Heart right ventricle (tissue), 16 donors: ENCODE data around the gene ZNF785. TPM values are rescaled to one million over a fixed set of nuclear protein-coding genes. Genes with fewer than 3 reads are reported as not detected.

ENCODE experiments used
- ATAC-seq, 8 donors: fragments of 200-7000 bp; cut with Tn5 transposase; one replicate each; pipeline ENCODE4 v1.9.1; 2020; ENCODE audit warnings: mild to moderate bottlenecking in 8 of 8, moderate library complexity in 8 of 8, moderate number of reproducible peaks in 1 of 8
- DNase-seq, 2 donors: peaks; one replicate each; pipeline ENCODE4 v3.0.0-alpha.2; 2020
- H3K27ac ChIP-seq, 10 donors: fragments of 200-600 bp; sonication (generic) in 2 of 10; one replicate each; pipeline versions ENCODE4 v1.5.0 to v1.8.0; 2020 to 2022; ENCODE audit warnings: mild to moderate bottlenecking in 3 of 10
- H3K27me3 ChIP-seq, 7 donors: fragments of 200-600 bp; one replicate each; pipeline ENCODE4 v1.8.0; 2021 to 2022; ENCODE audit warnings: mild to moderate bottlenecking in 2 of 7
- H3K36me3 ChIP-seq, 9 donors: fragments of 200-600 bp; sonication (generic) in 1 of 9; one replicate each; pipeline versions ENCODE4 v1.5.0 to v1.8.0; 2020 to 2022; ENCODE audit warnings: mild to moderate bottlenecking in 2 of 9
- H3K4me1 ChIP-seq, 9 donors: fragments of 200-600 bp; sonication (generic) in 1 of 9; one replicate each; pipeline versions ENCODE4 v1.5.0 to v1.8.0; 2020 to 2022; ENCODE audit warnings: mild to moderate bottlenecking in 4 of 9
- H3K4me3 ChIP-seq, 10 donors: fragments of 200-600 bp; sonication (generic) in 2 of 10; one replicate each; pipeline versions ENCODE4 v1.5.0 to v1.8.0; 2020 to 2022; ENCODE audit warnings: mild to moderate bottlenecking in 7 of 10, moderate library complexity in 2 of 10
- H3K9me3 ChIP-seq, 11 donors: fragments of 200-600 bp in 10 of 11; sonication (generic) in 2 of 11; one replicate each; pipeline versions ENCODE4 v1.5.0 to v1.8.0; 2013 to 2022; ENCODE audit warnings: mild to moderate bottlenecking in 2 of 11, control low read depth in 1 of 11, moderate library complexity in 1 of 11
- WGBS, 2 donors: extraction: QIAGEN DNeasy Blood & Tissue Kit; methylation state at CpG; one replicate each; pipeline ENCODE4 v1.1.7; 2013; ENCODE audit warnings: inconsistent platforms in 1 of 2; 5-methylcytosine and 5-hydroxymethylcytosine counted together
- intact Hi-C, 10 donors: fragments of 100-400 bp; cut with DNase I; formaldehyde crosslinking; loops; one replicate each; pipeline versions ENCODE4 v1.11.1 to v1.14.2; 2022
- polyA plus RNA-seq, 2 donors: library from polyadenylated mRNA; stranded (reverse); fragments of 200-250 nt; gene quantifications; one replicate each; pipeline ENCODE4 v1.2.3, GENCODE V29; 2013
- total RNA-seq, 10 donors: library from RNA; stranded (reverse); fragmentation: NEBNext Ultra II Directional in 3 of 10; extraction: Animal tissue kit (Norgen Biotek cat#: 25700) in 3 of 10; gene quantifications; one replicate each; pipeline versions ENCODE4 v1.2.1 to v1.2.4, GENCODE V29; 2021 to 2023
- TF ChIP-seq, protein P1 (sequence below), 9 donors: fragments of 200-600 bp; sonication (generic) in 2 of 9; IDR thresholded peaks; one replicate each; pipeline versions ENCODE4 v1.5.0 to v1.8.0; 2021 to 2022; ENCODE audit warnings: antibody characterized with exemption in 9 of 9, mild to moderate bottlenecking in 5 of 9, moderate library complexity in 1 of 9
- donor health status: Arrhythmogenic right ventricular cardiomyopathy.
- donor health status: ischemic (EF 13 %, LVEDD 7.1; RV severe dilation, severe dysfunction).
- donor health status: healthy with polysubstance abuse.
- donor health status: DM: no; HTN: yes; CAD: no.
- donor health status: DM: no; HTN: no; CAD: no.
- donor health status: ischemic (EF 25% LVEDD 6.9; RV normal size, moderate dysfunction).
- donor health status: ischemic (EF 25% LVEDD 5.7; RV mildly dilated, moderate dysfunction).
- donor health status: healthy.
- donor health status: DM: yes; HTN: yes; CAD: no.
- donor health status: Ischemic cardiomyopathy.
- donor health status: ischemic (EF 35%, LVEDD 5.7; RV mildly dilated, moderate dysfunction).
- donor health status: nonischemic (EF 11% LVEDD 7.7; RV severe dilation, severe dysfunction).
- donor health status: DM: yes; HTN: yes; CAD: no.
- donor health status: PGD.
- donor health status: ischemic (EF 29% LVEDD 5.4; RV normal size, mild dysfunction).
- donor health status: nonischemic (EF 23%, LVEDD 6.1; RV moderate dilation, normal function).

The ZNF785 gene
- total and polyA plus RNA-seq, 12 donors = 2.8 to 8.4 (median 5.4) TPM

GRCh38 chr16:30554557-30555314 lies 30.8 kb downstream of the ZNF785 start:
- ATAC-seq (no peak), DNase-seq (no peak)
- 94 to 96% methylated on average over 14 to 18 of the region's 18 CpGs for WGBS, 2 donors
- H3K27ac ChIP-seq = peak overlapping the region in 2 of 10 donors; percentile 40 to 58
- H3K4me1 ChIP-seq = peaks cover 0 to 69% (median 48%) of the 10 kb centered on the region in 9 donors
- peaks cover 0 to 40% (median 15%) of the 10 kb centered on the region in 9 donors for H3K36me3 ChIP-seq
- no peak overlapping the region for H3K4me3 ChIP-seq
- no peaks in the 10 kb centered on the region for H3K27me3 ChIP-seq
- no peaks in the 10 kb centered on the region for H3K9me3 ChIP-seq
- TF ChIP-seq, protein P1, sequence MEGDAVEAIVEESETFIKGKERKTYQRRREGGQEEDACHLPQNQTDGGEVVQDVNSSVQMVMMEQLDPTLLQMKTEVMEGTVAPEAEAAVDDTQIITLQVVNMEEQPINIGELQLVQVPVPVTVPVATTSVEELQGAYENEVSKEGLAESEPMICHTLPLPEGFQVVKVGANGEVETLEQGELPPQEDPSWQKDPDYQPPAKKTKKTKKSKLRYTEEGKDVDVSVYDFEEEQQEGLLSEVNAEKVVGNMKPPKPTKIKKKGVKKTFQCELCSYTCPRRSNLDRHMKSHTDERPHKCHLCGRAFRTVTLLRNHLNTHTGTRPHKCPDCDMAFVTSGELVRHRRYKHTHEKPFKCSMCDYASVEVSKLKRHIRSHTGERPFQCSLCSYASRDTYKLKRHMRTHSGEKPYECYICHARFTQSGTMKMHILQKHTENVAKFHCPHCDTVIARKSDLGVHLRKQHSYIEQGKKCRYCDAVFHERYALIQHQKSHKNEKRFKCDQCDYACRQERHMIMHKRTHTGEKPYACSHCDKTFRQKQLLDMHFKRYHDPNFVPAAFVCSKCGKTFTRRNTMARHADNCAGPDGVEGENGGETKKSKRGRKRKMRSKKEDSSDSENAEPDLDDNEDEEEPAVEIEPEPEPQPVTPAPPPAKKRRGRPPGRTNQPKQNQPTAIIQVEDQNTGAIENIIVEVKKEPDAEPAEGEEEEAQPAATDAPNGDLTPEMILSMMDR (IDR thresholded peaks at IDR 0.05) = no peak
- intact Hi-C loops = no loop called here

GRCh38 chr16:30553393-30553899 lies 32.1 kb downstream of the ZNF785 start:
- ATAC-seq = no peak
- no peaks in the 10 kb centered on the region for H3K27me3 ChIP-seq
- peak overlapping the region in 5 of 10 donors; percentile 35 to 68 (median 43) for H3K27ac ChIP-seq
- H3K36me3 ChIP-seq = peaks cover 0 to 40% (median 15%) of the 10 kb centered on the region in 9 donors
- TF ChIP-seq, protein P1 (IDR thresholded peaks at IDR 0.05) = no peak
- 81 to 86% methylated on average over 2 of the region's 2 CpGs for WGBS, 2 donors
- H3K4me1 ChIP-seq = peaks cover 0 to 69% (median 43%) of the 10 kb centered on the region in 9 donors
- H3K9me3 ChIP-seq = no peaks in the 10 kb centered on the region
- H3K4me3 ChIP-seq = no peak overlapping the region
- intact Hi-C loops = loop anchor here in 1 of 10 donors (2.0 kb wide), 1 partner anchor 15 kb away; no protein-coding TSS in a partner anchor
- DNase-seq = no peak

DNA sequence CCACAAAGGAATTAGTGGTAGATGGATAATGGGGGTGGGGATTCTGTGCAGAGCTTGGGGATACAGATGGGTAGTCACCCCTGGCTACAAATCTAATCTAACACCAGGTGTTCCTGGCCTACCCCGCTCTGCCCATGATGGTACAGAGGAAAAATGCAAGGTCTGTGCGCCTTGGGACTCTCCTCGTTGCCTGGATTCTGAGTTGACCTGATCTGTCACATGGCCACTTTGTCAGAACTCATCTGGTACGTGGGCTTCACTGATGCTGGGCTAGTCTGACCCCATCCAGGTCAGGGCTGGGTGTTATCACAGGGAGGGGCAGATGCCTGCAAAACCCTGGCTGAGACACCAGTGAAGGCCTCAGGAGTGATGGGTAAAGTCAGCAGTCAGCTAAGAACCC lies 32.5 kb downstream of the ZNF785 start:
- H3K27ac ChIP-seq = peak overlapping the region in 9 of 10 donors; percentile 2 to 68 (median 38)
- intact Hi-C loops = loop anchor here in 1 of 10 donors (2.0 kb wide), 1 partner anchor 14 kb away; no protein-coding TSS in a partner anchor

DNA sequence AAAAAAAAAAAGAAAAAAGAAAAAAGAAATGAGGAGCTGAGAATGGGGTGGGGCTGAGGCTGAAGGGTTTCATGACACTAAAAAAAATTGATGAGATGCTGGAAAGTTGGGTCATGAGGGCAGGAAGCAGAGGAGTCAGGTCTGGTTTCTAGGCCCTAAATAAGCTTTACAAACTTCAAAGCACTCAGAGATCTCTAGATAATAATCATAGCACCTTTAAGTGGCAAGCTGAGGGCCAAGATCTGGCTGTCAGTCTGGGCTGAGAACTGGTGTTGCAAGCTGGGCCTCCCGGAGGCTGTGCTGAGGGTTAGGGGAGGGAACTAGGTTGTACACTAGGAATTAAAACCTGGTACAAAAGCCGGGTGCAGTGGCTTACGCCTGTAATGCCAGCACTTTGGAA lies 33.7 kb downstream of the ZNF785 start:
- 74% methylated on average over 3 of the region's 3 CpGs for WGBS, 2 donors
- H3K4me1 ChIP-seq = peaks cover 0 to 62% (median 33%) of the 10 kb centered on the region in 9 donors
- ATAC-seq = no peak

More for the DNA sequence above, 32.5 kb downstream of the ZNF785 start:
- H3K9me3 ChIP-seq = no peaks in the 10 kb centered on the region
- ATAC-seq = no peak
- no peak overlapping the region for H3K4me3 ChIP-seq
- peaks cover 0 to 40% (median 15%) of the 10 kb centered on the region in 9 donors for H3K36me3 ChIP-seq
- H3K27me3 ChIP-seq = no peaks in the 10 kb centered on the region
- no peak for DNase-seq
- TF ChIP-seq, protein P1 (IDR thresholded peaks at IDR 0.05) = no peak
- WGBS, 2 donors = 74 to 78% methylated on average over 4 of the region's 4 CpGs
- peaks cover 0 to 70% (median 43%) of the 10 kb centered on the region in 9 donors for H3K4me1 ChIP-seq

More for the DNA sequence above, 33.7 kb downstream of the ZNF785 start:
- Histone ChIP-seq H3K4me3 (no peak overlapping the region), H3K9me3 (no peaks in the 10 kb centered on the region), H3K27me3 (no peaks in the 10 kb centered on the region), H3K36me3 (peaks cover 0 to 40% (median 15%) of the 10 kb centered on the region in 9 donors), H3K27ac (peak overlapping the region in 8 of 10 donors; percentile 2 to 68 (median 40))
- intact Hi-C loops = loop anchor here in 1 of 10 donors (2.0 kb wide), 1 partner anchor 13 kb away; no protein-coding TSS in a partner anchor
- TF ChIP-seq, protein P1 (IDR thresholded peaks at IDR 0.05) = no peak
- DNase-seq = no peak
